Occipital lobe (tissue), 2 donors: ENCODE measurements around the gene ULK3. TPM values are rescaled to one million over a fixed set of nuclear protein-coding genes. Genes with fewer than 3 reads are reported as not detected.
A peak's percentile ranks its signal among the peaks of the same experiment; 100 is the strongest.

Experiments used
- DNase-seq: peaks from one replicate; lab custom pipeline; 2025; lab: John Stamatoyannopoulos, UW
- total RNA-seq: library from RNA; depleted of rRNA; stranded (reverse); fragments of >200 nt; gene quantifications from one replicate; pipeline ENCODE4 v1.2.3, GENCODE V29; 2014

Gene ULK3
- total RNA-seq, 1 donor from 2014 or later = 32.4 TPM

DNA sequence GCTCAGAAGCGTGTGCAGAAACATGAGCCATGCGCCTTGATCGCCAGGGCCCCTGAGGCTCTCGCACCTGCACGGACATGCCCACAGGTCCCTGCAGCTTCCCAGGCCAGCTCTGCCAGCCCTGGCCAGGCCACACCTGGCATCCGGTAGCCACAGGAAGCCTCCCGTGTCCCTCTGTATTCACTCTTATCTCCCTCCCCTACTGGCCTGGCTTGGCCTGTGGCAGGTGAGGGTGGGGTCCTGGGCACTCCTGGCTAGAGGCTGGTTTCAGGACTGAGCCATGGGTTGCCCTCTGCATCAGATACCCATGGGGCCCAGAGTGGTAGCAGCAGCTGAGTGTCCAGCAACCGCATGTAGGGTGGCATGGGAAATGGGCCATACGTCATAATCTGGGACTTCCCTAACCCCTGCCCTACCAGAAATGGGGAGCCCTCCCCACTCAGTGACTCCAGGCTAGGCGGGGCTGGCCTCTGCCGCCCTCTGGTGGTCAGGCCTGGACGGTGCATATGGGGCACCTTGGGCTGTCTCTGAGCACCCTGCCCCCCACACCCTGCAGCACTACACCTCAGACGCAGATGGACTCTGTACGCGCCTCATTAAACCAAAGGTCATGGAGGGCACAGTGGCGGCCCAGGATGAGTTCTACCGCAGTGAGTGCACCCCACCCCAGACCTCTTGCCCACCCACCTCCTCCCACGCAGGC, 42.9 kb downstream of the ULK3 start:
- DNase-seq = peak; percentile 37

DNA sequence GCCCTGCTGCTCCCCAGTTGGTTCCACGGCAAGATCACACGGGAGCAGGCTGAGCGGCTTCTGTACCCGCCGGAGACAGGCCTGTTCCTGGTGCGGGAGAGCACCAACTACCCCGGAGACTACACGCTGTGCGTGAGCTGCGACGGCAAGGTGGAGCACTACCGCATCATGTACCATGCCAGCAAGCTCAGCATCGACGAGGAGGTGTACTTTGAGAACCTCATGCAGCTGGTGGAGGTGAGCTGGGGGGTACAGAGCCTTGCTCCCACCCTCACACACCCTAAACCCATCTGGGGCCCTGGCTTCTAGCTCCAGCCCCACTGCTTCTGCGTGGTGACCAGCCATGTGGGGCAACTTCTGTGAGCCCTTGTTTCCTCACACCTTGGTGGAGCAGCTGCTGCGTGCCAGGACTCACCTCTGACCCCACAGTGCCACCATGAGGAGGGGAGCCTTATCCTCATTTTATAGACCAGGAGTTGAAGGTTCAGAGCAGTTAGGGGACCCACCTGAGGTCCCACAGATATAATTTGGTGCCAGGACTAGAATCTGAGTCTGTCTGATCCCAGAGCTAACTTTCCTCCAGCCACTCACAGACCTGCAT, 43.6 kb downstream of the ULK3 start:
- DNase-seq = no peak

DNA sequence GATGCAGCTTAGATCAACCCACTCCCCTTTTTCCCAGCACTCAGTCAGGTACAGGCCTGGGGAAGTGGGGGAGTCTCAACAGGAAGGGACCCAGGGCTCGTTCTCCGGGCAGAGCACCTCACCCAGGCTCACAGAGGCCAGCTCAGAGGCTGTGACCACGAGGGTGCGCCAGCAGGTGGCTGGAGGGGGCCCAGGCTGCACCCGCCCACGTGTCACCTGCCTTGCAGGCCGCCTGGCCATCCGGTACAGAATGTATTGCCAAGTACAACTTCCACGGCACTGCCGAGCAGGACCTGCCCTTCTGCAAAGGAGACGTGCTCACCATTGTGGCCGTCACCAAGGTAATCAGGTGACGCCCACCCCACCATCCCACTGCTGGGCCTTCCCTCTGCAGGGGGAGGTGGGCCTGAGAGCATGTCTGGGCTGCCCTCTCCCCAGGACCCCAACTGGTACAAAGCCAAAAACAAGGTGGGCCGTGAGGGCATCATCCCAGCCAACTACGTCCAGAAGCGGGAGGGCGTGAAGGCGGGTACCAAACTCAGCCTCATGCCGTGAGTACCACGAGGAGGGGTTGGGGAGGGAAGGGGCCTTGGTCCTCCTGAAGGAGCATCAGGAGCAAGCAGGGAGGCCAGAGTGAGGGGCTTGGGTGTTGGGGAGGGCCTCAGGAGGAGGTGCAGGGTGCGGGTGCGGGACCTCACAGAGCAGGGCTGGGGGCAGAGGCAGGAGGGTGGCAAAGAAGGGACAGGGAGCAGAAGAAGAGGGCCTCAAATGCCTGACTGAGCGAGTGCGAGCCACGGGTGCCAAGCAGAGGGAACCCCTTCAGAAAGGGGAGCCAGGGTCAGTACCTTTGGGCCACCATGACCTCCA, 44.3 kb downstream of the ULK3 start:
- no peak for DNase-seq

- no peak for DNase-seq
Observed at GRCh38 chr15:74795966-74796625, 46.9 kb downstream of the ULK3 start.

GRCh38 chr15:74794970-74795349, 48.0 kb downstream of the ULK3 start:
- DNase-seq = no peak

- no peak for DNase-seq
Observed at GRCh38 chr15:74794248-74794969, 48.5 kb downstream of the ULK3 start.

- DNase-seq = no peak
Observed at GRCh38 chr15:74793135-74794028, 49.6 kb downstream of the ULK3 start.

DNA sequence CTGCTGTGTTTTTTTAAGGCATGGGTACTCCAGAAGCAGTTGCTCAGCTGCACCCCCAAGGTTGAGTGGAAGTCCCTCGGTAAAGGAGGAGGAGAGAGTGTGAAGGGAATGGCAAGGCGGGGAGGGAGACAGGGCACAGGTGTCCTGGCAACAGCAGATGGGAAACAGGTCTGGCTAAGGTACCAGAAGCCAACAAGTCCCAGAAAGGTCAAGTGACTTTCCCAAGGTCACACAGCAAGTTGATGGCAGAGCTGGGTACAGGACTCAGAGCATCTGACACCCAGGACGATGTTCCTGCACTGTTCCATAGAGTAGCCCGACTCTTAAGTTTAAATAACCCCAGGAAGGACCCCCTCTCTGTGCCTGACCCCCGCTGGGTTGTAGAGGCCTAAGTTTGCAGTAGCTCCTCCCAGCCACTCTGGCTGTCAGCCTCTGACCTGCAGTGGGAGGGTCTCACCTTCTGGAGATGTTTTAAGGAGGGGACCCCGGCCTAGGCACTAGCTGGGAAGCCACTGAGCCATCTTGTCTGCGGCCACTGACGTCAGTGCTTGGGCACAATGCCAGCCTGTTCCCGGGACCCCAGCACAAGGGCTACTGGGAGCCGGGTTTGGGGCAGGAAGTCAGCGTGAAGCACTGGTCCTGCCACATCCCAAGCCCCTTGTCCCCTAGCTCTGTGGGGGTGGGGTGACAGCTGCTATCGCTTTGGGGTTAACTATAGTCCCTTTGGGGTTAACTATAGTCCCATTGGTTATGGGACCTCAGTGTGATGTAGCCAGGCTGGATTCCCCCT, 50.5 kb downstream of the ULK3 start:
- no peak for DNase-seq

DNA sequence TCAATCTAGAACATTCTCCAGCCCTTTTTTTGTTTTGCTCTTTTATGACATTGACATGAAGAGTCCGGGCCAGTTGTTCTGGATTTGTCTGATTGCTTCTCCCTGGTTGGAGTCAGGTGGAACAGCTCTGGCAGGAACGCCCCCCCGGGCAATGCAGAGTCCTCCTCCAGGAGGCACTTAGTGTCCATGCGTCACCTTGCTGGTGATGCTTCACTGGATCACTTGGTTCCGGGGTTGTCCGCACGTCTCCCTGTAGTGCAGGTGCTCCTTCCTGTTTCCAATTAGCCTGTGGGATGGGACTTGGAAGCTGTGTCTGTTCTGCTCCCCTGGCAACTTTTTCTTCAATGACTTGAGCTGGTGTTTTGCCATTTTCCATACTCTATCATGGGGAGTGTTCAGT, 51.3 kb downstream of the ULK3 start:
- no peak for DNase-seq

- DNase-seq = no peak
Observed at GRCh38 chr15:74791007-74791406, 51.9 kb downstream of the ULK3 start.

DNA sequence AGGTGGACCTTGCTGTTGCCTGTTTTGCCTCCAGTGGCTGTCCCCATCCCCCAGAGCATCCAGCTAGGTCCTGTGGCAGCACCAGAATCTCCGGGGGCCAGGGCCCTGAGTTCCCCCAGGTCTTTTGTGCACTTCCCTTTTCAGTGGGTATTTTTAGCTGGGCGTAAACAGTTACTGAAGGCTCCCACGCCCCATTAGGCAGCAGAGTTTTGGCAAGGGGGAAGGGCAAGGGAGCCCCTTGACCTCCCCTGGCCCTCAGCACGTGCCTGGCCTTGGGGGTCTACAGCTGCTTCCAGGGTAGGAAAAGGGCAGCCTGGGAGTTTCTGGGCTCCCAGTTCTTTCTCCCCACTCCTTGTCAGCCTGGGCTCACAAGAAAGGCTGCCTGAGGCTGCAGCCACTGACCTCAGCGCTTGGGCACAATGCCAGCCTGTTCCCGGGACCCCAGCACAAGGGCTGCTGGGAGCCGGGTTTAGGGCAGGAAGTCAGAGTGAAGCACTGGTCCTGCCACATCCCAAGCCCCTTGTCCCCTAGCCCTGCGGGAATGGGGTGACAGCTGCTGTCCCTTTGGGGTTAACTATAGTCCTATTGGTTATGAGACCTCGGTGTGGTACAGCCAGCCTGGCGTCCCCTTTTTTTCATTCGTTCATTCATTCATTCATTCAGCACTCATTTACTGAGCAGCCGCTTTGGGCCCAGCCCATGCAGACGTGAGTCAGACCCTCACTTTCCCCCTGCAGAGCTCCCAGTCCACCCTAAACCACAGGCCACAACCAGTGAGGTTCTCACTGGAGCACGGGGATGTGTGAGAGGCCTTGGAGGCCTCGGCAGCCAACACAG, 52.7 kb downstream of the ULK3 start:
- DNase-seq = no peak

DNA sequence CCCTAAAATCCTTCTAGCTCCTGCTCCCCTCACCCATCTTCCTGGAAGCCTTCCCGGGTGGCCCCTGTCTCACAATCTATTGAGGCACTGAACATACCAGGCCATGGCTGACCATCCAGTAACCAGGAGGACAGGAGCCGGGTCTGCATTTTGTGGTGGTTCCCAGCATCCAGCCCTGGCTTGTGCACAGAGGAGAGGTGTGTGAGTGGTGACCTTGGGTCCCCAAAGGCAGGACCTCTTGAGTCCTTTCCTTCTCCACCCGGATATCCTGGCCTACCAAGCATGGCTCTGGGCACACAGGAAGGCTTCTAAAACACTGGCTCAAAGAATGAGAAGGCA, 53.2 kb downstream of the ULK3 start:
- DNase-seq = no peak

GRCh38 chr15:74789171-74789631, 53.8 kb downstream of the ULK3 start:
- DNase-seq = no peak

DNA sequence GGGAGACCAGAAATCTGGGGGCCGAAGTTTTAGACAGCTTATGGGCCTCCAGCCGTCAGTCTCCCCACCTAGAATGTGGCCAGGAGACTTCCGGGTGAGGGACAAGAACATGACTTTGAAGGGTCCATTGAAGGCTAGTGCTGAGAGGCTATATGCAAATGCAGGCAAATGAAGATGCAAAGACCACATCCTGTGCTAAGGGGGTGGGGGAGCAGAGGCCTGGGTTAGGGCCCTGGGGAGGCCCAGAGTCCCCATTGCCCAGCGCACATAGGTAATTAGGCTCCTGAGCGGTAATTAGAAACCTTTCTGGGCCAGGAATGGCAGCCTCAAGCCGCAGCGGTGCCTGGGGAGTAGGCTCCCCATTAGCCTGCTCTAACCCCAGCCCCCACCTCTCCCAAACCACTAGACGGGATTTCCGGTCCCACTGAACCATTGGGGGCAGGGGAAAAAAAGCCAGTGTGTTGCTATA, 54.2 kb downstream of the ULK3 start:
- DNase-seq = no peak

- no peak for DNase-seq
Observed at GRCh38 chr15:74788042-74788682, 54.8 kb downstream of the ULK3 start.

DNA sequence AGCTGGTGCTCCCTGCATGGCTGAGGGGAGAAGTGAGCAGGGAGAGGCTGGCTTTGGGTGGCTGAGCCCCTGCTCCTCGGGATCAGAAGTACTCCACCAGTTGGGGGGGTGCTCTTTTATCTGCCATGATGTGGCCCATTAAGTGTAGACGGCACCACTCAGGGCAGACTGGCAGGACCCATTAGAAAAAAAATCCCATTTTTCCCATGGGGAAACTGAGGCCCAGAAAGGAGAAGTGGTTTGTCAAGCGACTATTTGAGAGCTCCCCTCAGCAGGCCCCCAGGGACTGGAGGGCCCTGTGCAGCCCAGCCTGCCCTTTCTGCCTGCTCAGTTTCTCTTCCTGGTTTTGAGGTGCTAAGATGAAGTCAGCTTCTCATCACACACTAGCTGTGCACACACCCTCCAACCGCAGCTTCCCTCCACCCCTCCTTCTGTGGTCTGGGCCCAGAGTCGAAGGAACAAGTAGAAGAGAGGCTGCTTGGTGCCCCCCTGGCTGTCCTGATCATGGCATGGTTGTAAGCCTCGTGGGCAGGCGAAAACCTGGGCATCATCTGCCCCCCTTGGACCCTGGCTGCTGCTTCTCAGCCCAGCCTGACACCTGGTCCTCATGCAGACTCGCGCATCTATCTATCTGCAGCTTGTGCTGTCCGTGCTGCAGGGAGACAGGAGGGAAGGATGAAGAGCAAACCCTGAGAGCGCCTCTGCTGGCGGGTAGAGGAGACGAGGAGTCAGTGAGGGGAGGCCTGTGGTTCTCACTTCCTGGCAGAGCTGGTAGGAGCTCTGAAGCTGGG, 55.5 kb downstream of the ULK3 start:
- DNase-seq = no peak

GRCh38 chr15:74786551-74787165, 56.3 kb downstream of the ULK3 start:
- no peak for DNase-seq
